Measurements from ENCODE around the gene OPN4.
"Not testable (repeated sequence)": the region's sequence is repeated elsewhere in the genome, so short reads cannot be mapped to it uniquely, and the experiment has no call there.

- TF ChIP-seq EZH2phosphoT487 (IDR thresholded peaks at IDR 0.05; ENCODE audit: insufficient read depth, low read depth); EZH2 (IDR thresholded peaks at IDR 0.05; ENCODE audit: insufficient read depth, poor library complexity, severe bottlenecking): not testable (repeated sequence)
Measured at GRCh38 chr10:86645621-86646165, 8.7 kb upstream of the OPN4 start.
